ENCODE results near the gene ELFN1.

Gene ELFN1

GRCh38 chr7:1725199-1725690 lies 55.2 kb downstream of the ELFN1 start:
- DNase-seq (ENCODE audit: low read depth, low spot score) = peak; percentile 53

- no peak for DNase-seq (ENCODE audit: low read depth, low spot score)
Observed at GRCh38 chr7:1725766-1726630, 55.9 kb downstream of the ELFN1 start.

- DNase-seq (ENCODE audit: low read depth, low spot score) = no peak
Observed at GRCh38 chr7:1727079-1727478, 57.0 kb downstream of the ELFN1 start.

- no peak for DNase-seq (ENCODE audit: low read depth, low spot score)
Observed at GRCh38 chr7:1727812-1728570, 57.9 kb downstream of the ELFN1 start.

- DNase-seq (ENCODE audit: low read depth, low spot score) = no peak
Observed at GRCh38 chr7:1729183-1729582, 59.1 kb downstream of the ELFN1 start.

GRCh38 chr7:1729773-1730172 lies 59.7 kb downstream of the ELFN1 start:
- no peak for DNase-seq (ENCODE audit: low read depth, low spot score)

- no peak for DNase-seq (ENCODE audit: low read depth, low spot score)
Observed at GRCh38 chr7:1732072-1732471, 62.0 kb downstream of the ELFN1 start.

- no peak for DNase-seq (ENCODE audit: low read depth, low spot score)
Observed at GRCh38 chr7:1732645-1733044, 62.6 kb downstream of the ELFN1 start.

GRCh38 chr7:1733206-1733907 lies 63.3 kb downstream of the ELFN1 start:
- DNase-seq (ENCODE audit: low read depth, low spot score) = no peak

GRCh38 chr7:1733908-1734730 lies 64.0 kb downstream of the ELFN1 start:
- no peak for DNase-seq (ENCODE audit: low read depth, low spot score)

- no peak for DNase-seq (ENCODE audit: low read depth, low spot score)
Observed at GRCh38 chr7:1735262-1735661, 65.2 kb downstream of the ELFN1 start.

- no peak for DNase-seq (ENCODE audit: low read depth, low spot score)
Observed at GRCh38 chr7:1735806-1736483, 65.9 kb downstream of the ELFN1 start.

GRCh38 chr7:1736484-1736817 lies 66.4 kb downstream of the ELFN1 start:
- DNase-seq (ENCODE audit: low read depth, low spot score) = no peak

- no peak for DNase-seq (ENCODE audit: low read depth, low spot score)
Observed at GRCh38 chr7:1736830-1737229, 66.8 kb downstream of the ELFN1 start.

GRCh38 chr7:1737523-1737922 lies 67.4 kb downstream of the ELFN1 start:
- DNase-seq (ENCODE audit: low read depth, low spot score) = no peak

- DNase-seq (ENCODE audit: low read depth, low spot score) = no peak
Observed at GRCh38 chr7:1737956-1738355, 67.9 kb downstream of the ELFN1 start.

GRCh38 chr7:1738511-1738910 lies 68.4 kb downstream of the ELFN1 start:
- DNase-seq (ENCODE audit: low read depth, low spot score) = no peak

- DNase-seq (ENCODE audit: low read depth, low spot score) = no peak
Observed at GRCh38 chr7:1738956-1739355, 68.9 kb downstream of the ELFN1 start.

- no peak for DNase-seq (ENCODE audit: low read depth, low spot score)
Observed at GRCh38 chr7:1739593-1739992, 69.5 kb downstream of the ELFN1 start.

- DNase-seq (ENCODE audit: low read depth, low spot score) = no peak
Observed at GRCh38 chr7:1740214-1740613, 70.1 kb downstream of the ELFN1 start.

GRCh38 chr7:1741246-1741645 lies 71.2 kb downstream of the ELFN1 start:
- DNase-seq (ENCODE audit: low read depth, low spot score) = no peak

Data from astrocyte of the hippocampus (primary cell).